Motor neuron (in vitro differentiated cells): ENCODE results near the gene IPCEF1. TPM values are rescaled to one million over a fixed set of nuclear protein-coding genes. Genes with fewer than 3 reads are reported as not detected.

ENCODE experiments used
- ATAC-seq, 8 experiments: fragments of 200-7000 bp; cut with Tn5 transposase; replicated peaks in 6 of 8; 2 replicates each; pipeline ENCODE4 v1.8.0; 2021; ENCODE audit warnings: mild to moderate bottlenecking in 8 of 8, moderate library complexity in 8 of 8
- H3K27ac ChIP-seq, 2 donors: fragments of 250-450 bp; sonication (Bioruptor Pico); 2 replicates each; pipeline ENCODE4 v1.9.0; 2021; ENCODE audit warnings: antibody characterized with exemption in 2 of 2, mild to moderate bottlenecking in 2 of 2, moderate library complexity in 1 of 2
- H3K4me1 ChIP-seq, 2 donors: fragments of 250-450 bp; sonication (Bioruptor Pico); replicated peaks in 1 of 2; 2 replicates each; pipeline ENCODE4 v1.6.1; 2021; ENCODE audit warnings: antibody characterized with exemption in 2 of 2, mild to moderate bottlenecking in 2 of 2, moderate library complexity in 1 of 2
- H3K4me3 ChIP-seq, 5 donors: fragments of 250-450 bp; sonication (Bioruptor Pico); 2 replicates each; pipeline ENCODE4 v1.9.0; 2021; ENCODE audit warnings: antibody characterized with exemption in 5 of 5, mild to moderate bottlenecking in 5 of 5, moderate library complexity in 4 of 5
- whole genome bisulfite sequencing, 10 experiments: fragments of 450-650 bp; shearing (Covaris generic); methylation state at CpG; one replicate each; pipeline ENCODE4 v1.0.0; 2022; 5-methylcytosine and 5-hydroxymethylcytosine counted together
- in situ Hi-C, 9 experiments: fragments of 400-800 bp; cut with MboI; loops; one replicate each; pipeline ENCODE4 v1.15.0; 2021; ENCODE audit warnings: low sequenced_read_pairs in 9 of 9, low pct_unique_long_range_greater_than_20kb in 2 of 9; ENCODE audit not compliant: unreplicated experiment in 9 of 9
- total RNA-seq, 8 experiments: library from RNA; unstranded; fragments of 300-600 nt; gene quantifications; 2 replicates each; pipeline versions ENCODE4 v1.2.3 to v1.2.4, GENCODE V29; 2022

The IPCEF1 gene
- total RNA-seq, 8 experiments from 2014 or later = 0.29 to 1.0 (median 0.40) TPM

DNA sequence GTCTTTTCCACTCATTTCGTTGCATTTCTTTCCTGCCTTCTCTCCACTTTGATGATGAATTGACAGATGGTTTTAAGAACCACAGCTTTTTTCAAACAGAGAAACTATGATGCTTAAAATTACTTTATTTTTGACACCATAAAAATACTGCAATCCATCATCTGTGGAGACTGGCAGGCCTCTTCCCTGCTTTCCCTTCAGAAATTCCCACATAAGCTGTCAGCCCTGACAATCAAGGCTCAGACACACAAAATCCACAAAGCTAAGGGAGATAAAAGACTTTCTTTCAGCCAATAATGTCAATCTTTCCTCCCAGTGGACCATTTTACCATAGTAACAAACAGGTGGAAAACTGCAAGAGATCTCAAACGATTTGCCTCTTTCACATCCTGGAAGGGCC, 82.4 kb downstream of the IPCEF1 start:
- Histone ChIP-seq H3K4me3 (no peak overlapping the region), H3K27ac (no peak overlapping the region), H3K4me1 (peaks cover 0 to 3% of the 10 kb centered on the region in 2 donors)
- WGBS, 10 experiments = 10 to 100% (median 69%) methylated on average over 1 to 2 of the region's 2 CpGs; no CpG with 5 or more reads in 1 of the 10 experiments
- in situ Hi-C loops = loop anchor here in 1 of 9 experiments (10.0 kb wide), 1 partner anchor 119 kb away; no protein-coding TSS in a partner anchor
- ATAC-seq = no peak

DNA sequence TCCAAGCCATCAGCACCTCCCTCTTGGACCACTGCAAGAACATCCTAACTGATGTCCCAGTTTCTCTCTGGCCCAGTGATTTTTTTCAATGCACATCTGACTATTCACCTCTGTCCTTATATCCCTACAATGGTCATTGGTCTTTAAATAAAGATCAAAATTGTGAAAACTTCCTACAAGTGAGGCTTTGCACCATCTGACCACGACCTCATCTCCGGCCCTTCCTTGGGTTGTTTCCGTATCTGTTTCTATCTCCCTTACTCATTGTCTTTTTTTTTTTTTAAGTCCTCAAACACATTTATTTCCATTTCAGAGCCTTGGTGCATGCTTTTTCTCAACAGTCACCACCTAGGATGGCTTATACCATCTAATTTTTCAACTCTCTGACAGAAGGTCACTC, 88.1 kb downstream of the IPCEF1 start:
- Histone ChIP-seq H3K4me3 (no peak overlapping the region), H3K27ac (no peak overlapping the region), H3K4me1 (peaks cover 0 to 3% of the 10 kb centered on the region in 2 donors)
- in situ Hi-C loops = no loop called here
- no peak for ATAC-seq
- WGBS, 10 experiments = 33 to 100% (median 87%) methylated on average over 2 to 3 of the region's 3 CpGs

DNA sequence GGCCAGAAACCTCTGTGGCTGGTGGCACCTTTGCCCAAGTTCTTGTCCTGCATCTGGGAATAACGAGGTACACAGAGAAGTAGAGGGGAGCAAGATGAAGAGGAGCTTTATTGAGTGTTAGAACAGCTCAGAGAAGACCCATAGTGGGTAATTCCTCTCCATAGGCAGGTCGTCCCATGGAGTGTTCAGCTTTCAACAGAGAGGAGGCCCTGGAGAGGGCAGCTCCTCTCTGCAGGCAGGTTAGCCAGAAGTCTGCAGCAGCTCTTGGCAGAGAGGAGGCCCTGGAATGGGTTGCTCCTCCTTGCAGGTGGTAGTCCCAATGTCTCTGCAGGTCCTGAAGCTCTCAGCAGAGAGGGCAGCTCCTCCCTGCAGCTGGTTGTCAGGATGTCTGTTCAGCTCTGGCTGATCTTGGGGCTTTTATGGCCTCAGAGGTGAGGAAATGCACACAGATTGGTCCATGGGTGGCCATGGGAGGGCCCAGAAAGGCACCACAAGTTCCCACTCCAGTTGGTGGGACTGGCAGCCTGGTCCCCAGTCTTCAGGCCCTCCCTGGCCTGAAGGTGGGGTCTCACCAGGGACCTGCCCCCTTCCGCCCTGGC, 89.0 kb downstream of the IPCEF1 start:
- 0 to 70% (median 33%) methylated on average over 1 to 2 of the region's 3 CpGs; no CpG with 5 or more reads in 3 of the 10 experiments for WGBS, 10 experiments
- H3K27ac ChIP-seq = no peak overlapping the region
- H3K4me1 ChIP-seq = no peaks in the 10 kb centered on the region
- in situ Hi-C loops = no loop called here
- ATAC-seq = no peak
- H3K4me3 ChIP-seq = no peak overlapping the region

DNA sequence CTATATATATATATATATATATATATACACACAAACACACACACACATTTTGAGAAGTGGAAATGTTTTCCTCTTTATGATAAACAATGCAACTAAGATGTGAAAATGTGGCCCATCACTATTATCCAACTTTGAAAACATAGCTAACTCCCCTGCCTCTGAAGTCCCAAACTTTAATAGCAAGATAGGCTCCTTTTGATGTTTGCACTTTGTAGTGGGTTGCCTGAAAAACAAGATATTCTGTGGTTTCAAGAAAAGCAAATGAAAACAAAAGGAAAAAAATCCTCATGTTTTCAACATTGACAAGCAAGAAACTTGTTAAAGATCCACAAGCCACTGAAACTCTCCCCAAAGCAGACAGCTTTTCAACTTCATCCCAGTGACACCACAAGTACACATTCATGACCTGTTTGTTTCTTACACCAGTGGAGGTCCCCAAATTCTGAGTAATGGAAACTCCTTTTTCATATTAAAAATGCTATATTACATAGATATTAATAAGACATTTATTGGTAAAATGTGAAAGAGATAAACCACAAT, 90.0 kb downstream of the IPCEF1 start:
- no peaks in the 10 kb centered on the region for H3K4me1 ChIP-seq
- no peak overlapping the region for H3K4me3 ChIP-seq
- in situ Hi-C loops = no loop called here
- H3K27ac ChIP-seq = no peak overlapping the region
- no peak for ATAC-seq

DNA sequence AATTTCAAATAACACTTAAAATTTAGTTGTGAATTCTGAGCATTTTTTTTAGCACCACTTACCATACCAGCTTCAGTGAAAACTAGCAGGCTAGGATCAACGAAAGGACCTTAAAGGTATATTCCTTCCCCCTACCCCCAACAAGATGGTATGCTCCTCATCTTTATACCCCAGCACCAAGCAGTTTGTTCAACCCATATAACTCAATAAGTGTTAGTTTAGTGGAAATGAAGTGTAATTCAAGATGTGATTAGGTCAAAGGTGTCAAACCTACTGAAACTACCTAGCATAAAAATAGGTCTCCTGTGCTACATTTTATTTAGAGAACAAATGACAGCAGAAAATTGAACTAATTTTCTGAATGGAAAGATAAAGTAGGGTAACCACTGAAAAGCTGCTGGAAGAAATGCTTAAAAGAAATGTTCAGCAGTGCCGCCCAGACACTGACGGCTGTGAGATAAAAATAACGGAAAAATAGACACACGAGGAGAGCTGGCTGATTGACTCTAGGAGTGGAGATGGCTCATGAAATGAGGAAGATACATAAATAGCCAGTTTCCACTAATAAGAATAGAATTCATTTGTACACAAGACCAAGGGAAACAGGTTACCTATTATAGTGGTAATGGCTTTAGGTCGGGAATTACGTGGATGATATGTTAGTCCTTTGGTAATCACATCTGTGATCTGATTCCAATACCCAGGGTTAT, 94.8 kb downstream of the IPCEF1 start:
- 32 to 100% (median 86%) methylated on average over 3 to 7 of the region's 7 CpGs for WGBS, 10 experiments
- Histone ChIP-seq H3K4me1 (no peaks in the 10 kb centered on the region), H3K27ac (no peak overlapping the region), H3K4me3 (no peak overlapping the region)
- ATAC-seq = no peak
- in situ Hi-C loops = no loop called here

DNA sequence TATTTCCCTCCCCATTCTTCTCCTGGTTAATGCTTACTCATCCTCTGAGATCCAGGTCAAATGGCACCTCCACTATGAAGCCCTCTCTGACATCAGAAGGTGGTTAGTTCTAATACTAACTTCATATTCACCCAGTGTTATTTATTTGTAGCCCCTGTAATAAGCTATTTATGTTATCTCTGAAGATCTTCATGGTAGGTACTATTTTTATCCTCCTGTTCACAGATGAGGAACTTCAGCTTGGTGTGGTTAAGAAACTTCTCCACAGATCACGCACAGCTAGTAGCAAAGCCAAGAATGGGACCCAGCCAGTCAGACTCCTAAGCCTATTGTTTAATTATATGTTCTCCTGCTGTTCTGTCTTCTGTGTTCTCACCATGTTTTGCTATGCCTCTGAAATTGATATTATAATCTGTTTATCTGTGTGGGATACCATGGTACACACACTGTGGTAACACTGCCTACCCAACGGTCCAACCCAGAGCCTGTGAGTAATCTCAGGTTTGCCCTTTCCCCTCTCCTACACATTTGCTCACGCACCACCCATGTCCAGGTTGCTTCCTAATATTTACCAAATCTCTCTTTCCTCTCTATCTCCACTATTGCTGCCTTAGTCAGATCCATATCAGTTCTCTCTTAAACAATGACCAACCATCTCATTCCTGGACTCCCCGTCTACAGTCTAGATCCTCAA, 98.4 kb downstream of the IPCEF1 start:
- in situ Hi-C loops = no loop called here
- WGBS, 10 experiments = 17 to 92% (median 67%) methylated on average over 1 to 4 of the region's 4 CpGs; no CpG with 5 or more reads in 1 of the 10 experiments
- Histone ChIP-seq H3K27ac (no peak overlapping the region), H3K4me3 (no peak overlapping the region), H3K4me1 (no peaks in the 10 kb centered on the region)
- no peak for ATAC-seq

DNA sequence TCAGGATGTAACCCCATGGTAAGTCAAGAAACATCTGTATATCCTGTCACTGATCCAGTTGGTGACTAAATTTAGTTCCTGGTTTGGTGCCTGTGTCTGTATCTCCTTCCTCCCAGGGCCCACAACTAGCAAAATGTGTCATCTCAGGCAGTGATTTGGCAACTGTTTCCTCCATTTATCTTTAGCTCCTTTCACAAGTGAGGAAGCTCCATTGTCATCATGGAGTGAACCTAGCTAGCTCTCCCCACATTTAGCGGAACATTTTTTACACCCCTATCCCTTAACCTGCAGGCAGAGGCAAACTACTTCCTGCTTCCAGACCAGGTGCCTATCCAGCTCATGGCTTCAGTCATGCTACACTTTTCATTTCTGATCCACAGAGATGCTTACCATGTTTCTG, 99.5 kb downstream of the IPCEF1 start:
- in situ Hi-C loops = no loop called here
- Histone ChIP-seq H3K27ac (no peak overlapping the region), H3K4me1 (no peaks in the 10 kb centered on the region), H3K4me3 (no peak overlapping the region)
- 80 to 100% (median 100%) methylated on average over 1 of the region's 1 CpG; no CpG with 5 or more reads in 3 of the 10 experiments for WGBS, 10 experiments
- no peak for ATAC-seq

DNA sequence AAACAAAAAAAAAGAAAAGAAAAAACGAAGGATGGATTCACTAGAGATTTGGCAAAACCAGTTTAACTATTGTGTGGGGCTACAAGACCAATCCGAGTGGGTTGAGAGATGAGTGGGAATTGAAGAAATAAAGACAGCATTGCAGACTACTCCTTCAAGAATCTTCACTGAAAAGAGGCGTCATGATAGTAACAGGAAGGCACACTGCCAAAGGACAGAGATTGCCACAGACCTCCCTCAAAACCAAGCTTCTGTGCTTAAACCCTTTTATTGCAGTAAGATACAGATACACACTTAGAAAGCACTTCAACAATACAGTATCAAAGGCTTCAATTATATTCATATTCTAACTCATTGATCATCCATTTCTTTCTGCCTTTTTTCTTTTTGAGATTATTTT, 103.9 kb downstream of the IPCEF1 start:
- 5 to 88% (median 73%) methylated on average over 1 to 3 of the region's 3 CpGs; no CpG with 5 or more reads in 1 of the 10 experiments for WGBS, 10 experiments
- no peak for ATAC-seq
- in situ Hi-C loops = no loop called here

DNA sequence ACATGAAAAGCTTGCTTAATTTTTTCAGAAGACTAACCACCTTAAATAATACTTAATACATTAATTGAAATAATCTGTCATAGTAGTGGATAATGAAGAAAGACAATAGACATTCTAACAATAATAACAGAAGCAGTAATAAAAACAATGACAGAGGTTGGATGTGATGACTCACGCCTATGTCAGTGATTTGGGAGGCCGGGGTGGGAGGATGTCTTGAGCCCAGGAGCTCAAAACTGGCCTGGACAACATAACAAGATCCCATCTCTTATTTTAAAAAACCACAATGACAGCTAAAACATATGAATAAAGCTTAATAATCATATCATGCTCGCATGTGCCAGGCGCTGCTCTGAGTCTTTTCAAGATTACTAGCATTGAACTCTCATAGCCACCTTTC, 105.5 kb downstream of the IPCEF1 start:
- 20 to 100% (median 85%) methylated on average over 1 to 4 of the region's 4 CpGs; no CpG with 5 or more reads in 2 of the 10 experiments for WGBS, 10 experiments
- H3K4me1 ChIP-seq = peaks cover 0 to 10% of the 10 kb centered on the region in 2 donors
- in situ Hi-C loops = no loop called here
- no peak overlapping the region for H3K27ac ChIP-seq
- ATAC-seq = no peak
- no peak overlapping the region for H3K4me3 ChIP-seq

More for the DNA sequence above, 103.9 kb downstream of the IPCEF1 start:
- H3K27ac ChIP-seq = no peak overlapping the region
- H3K4me3 ChIP-seq = no peak overlapping the region
- H3K4me1 ChIP-seq = peaks cover 0 to 2% of the 10 kb centered on the region in 2 donors

DNA sequence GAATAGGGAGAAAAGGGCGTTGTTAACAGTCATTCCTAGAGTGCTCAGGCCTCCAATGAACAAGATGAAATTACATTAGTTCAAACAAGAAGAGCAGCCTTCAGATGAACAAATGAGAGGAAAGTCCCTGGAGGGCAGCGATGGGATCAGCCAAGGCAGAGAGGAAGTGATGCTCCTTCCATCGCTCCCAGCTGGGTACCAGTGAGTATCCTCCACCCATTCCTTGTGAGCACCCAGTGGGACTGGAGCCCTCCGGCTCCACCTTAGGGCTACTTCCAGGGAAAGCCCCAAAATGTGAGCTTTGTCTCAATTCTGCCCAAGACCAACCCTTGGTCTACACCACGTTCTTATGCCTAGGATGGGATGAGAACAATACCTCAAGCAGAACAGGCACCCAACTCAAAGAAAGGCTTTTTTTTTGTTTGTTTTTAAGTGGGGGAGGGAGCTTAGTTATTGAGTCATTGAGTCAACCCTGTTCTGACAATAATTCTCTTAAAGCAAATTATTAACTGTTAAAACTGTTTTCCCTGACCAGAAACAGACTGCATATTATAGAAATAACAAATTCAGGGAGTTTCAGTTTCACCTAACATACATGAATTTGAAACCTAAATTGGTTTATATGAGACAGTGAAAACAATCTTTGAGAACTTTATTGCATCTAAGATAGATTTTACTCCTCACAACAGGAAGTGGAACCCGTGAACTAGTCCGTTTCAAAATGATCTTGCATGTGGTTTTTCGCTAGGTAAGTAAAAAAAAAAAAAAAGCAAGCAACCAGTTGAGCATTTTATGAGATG, 106.9 kb downstream of the IPCEF1 start:
- peaks cover 0 to 10% of the 10 kb centered on the region in 2 donors for H3K4me1 ChIP-seq
- in situ Hi-C loops = no loop called here
- H3K27ac ChIP-seq = no peak overlapping the region
- no peak overlapping the region for H3K4me3 ChIP-seq
- 29 to 100% (median 88%) methylated on average over 2 to 8 of the region's 8 CpGs for WGBS, 10 experiments
- ATAC-seq = no peak

DNA sequence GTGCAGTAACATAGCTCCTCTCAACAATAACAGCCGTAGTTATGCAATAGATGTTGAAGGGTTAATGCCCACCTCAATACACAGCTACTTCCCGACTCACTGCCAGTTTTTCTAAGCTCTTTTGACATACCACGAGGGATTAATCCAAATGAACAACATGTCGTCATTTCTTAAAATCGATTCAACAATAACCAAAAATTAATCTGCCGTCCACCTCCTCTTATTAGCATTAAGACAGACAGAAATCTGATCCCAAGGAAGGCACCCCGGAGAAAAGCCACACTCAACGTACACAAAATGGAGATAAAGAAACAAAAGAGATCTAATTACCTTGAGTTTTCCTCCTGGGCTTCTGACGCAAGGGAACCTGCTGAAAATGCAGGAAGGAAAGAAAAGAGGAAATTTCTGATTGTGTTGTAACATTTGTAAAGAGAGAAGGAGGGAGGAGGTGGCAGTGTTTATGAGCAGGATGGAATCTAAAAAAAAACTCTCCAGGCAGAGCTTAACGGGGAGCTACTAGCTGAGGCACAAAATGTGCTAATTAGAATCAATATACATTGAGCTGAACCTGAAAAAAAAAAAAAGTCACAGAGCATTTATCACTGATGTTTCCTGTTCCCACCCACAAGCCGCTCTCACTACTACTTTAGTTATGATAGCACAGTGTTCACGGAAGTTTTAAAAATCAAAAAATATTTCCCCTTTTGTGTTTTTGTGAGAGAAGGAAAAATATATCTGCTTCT, 109.3 kb downstream of the IPCEF1 start:
- in situ Hi-C loops = no loop called here
- ATAC-seq = peak in 5 of 8 experiments; percentile 24 to 72 (median 67)
- 18 to 60% (median 30%) methylated on average over 1 to 12 of the region's 12 CpGs for WGBS, 10 experiments
- H3K4me3 ChIP-seq = peak overlapping the region in 3 of 5 donors; percentile 4 to 15 (median 15)
- H3K4me1 ChIP-seq = peaks cover 0 to 10% of the 10 kb centered on the region in 2 donors
- peak overlapping the region in 1 of 2 donors; percentile 45 for H3K27ac ChIP-seq

DNA sequence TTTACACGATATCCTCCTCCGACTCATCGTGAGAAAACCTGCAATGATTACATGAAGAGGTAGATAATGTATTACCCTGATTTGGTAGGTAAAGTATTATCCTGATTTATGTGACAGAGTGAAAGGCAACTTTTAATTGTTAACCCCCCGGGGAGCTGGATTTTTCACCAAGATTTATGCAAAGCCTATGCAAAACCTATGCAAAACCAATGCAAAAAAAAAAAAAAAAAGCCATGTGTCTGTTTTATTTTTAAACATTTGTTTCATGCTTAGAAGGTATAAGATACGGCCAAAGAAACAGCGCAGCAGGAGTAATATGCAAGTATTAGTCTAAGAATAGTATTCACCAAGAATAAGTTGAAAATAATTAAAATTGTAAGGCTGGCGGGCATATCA, 109.9 kb downstream of the IPCEF1 start:
- in situ Hi-C loops = no loop called here
- WGBS, 10 experiments = 0 to 92% (median 77%) methylated on average over 3 to 7 of the region's 7 CpGs
- Histone ChIP-seq H3K4me3 (peak overlapping the region in 1 of 5 donors; percentile 4), H3K4me1 (peaks cover 0 to 10% of the 10 kb centered on the region in 2 donors), H3K27ac (no peak overlapping the region)
- ATAC-seq = peak in 1 of 8 experiments; percentile 58
